SU-DHL-6 (cell line): ENCODE data around the gene TEX10.

ENCODE experiments used
- CTCF ChIP-seq: fragments of 200-600 bp; sonication (generic); IDR thresholded peaks from one replicate; pipeline ENCODE4 v1.5.1; 2017; ENCODE audit warnings: antibody characterized with exemption, mild to moderate bottlenecking, low read length, moderate library complexity; ENCODE audit not compliant: insufficient read depth, poor library complexity, severe bottlenecking
- EZH2phosphoT487 ChIP-seq: fragments of 200-600 bp; sonication (generic), shearing (Covaris generic); conservative IDR thresholded peaks from 2 replicates; pipeline ENCODE4 v1.6.1; 2018; ENCODE audit warnings: mild to moderate bottlenecking, antibody characterized with exemption, low read length, moderate library complexity, mixed read lengths

GRCh38 chr9:100317706-100318105 lies 35.0 kb downstream of the TEX10 start:
- TF ChIP-seq CTCF (no peak), EZH2phosphoT487 (no peak)
